ENCODE measurements around the gene GALNT3. TPM values are rescaled to one million over a fixed set of nuclear protein-coding genes. Genes with fewer than 3 reads are reported as not detected.
A peak's percentile ranks its signal among the peaks of the same experiment; 100 is the strongest.

Gene GALNT3
- total and polyA plus RNA-seq, 2 of the 13 experiments (the other 11 are each of a cell fraction or from before 2014, with no cell fraction given), result 0.29 to 0.30 TPM

DNA sequence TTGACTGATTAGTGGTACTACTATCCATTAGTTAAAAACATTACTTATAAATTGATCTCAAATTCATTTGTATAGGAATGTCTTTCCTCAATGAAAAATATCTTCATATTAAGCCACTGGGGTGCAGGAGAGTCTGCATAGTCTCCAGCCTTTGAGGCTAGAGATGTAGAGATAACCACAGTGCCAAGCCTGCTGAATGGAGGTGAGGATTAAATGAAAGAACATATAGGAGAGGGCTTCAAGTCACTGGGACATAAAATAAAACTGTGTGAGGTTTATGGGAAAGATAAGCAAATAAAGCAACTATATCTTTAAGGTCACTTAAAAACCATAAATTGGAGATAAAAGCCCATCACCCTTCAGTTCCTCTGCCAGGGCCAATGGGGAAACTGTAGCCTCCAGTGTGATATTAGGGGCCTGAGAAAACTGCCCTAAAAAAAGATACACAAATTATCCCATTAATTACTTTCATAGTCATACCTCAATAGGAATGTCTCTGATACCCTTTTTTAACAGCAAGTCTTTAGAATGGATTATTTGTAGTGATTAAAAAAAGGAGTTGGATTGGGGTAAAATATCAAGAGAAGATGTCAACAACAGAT lies 27.6 kb downstream of the GALNT3 start (continued):
- TF ChIP-seq, protein P1, sequence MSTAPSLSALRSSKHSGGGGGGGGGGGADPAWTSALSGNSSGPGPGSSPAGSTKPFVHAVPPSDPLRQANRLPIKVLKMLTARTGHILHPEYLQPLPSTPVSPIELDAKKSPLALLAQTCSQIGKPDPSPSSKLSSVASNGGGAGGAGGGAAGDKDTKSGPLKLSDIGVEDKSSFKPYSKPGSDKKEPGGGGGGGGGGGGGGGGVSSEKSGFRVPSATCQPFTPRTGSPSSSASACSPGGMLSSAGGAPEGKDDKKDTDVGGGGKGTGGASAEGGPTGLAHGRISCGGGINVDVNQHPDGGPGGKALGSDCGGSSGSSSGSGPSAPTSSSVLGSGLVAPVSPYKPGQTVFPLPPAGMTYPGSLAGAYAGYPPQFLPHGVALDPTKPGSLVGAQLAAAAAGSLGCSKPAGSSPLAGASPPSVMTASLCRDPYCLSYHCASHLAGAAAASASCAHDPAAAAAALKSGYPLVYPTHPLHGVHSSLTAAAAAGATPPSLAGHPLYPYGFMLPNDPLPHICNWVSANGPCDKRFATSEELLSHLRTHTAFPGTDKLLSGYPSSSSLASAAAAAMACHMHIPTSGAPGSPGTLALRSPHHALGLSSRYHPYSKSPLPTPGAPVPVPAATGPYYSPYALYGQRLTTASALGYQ (CRISPR knock-in tag; IDR thresholded peaks at IDR 0.05), result 0 out of 2 replicates have a peak, but pooled peaks have one; percentile 16
- TF ChIP-seq ZNF841 (CRISPR knock-in tag; IDR thresholded peaks at IDR 0.05; ENCODE audit: borderline replicate concordance) (no peak), ZSCAN22 (CRISPR knock-in tag; IDR thresholded peaks at IDR 0.05) (no peak), GATAD2A (CRISPR knock-in tag; IDR thresholded peaks at IDR 0.05) (0 out of 2 replicates have a peak, but pooled peaks have one; percentile 11), SMARCC2 (IDR thresholded peaks at IDR 0.05) (no peak), FOXP4 (CRISPR knock-in tag; IDR thresholded peaks at IDR 0.05) (peak; percentile 38; the same call in 1 of the 2 replicates), GATA4 (IDR thresholded peaks at IDR 0.05; ENCODE audit: borderline replicate concordance, low read depth) (peak; percentile 84), PHF5A (CRISPR knock-in tag; IDR thresholded peaks at IDR 0.05; ENCODE audit: low read depth, unreplicated experiment) (no peak), CREB1 (IDR thresholded peaks at IDR 0.05) (no peak), CREB1 (CRISPR knock-in tag; IDR thresholded peaks at IDR 0.05) (0 out of 2 replicates have a peak, but pooled peaks have one; percentile 33), ZNF224 (CRISPR knock-in tag; IDR thresholded peaks at IDR 0.05) (no peak), BORCS8-MEF2B (CRISPR knock-in tag; IDR thresholded peaks at IDR 0.05) (no peak), KLF11 (CRISPR knock-in tag; IDR thresholded peaks at IDR 0.05) (0 out of 2 replicates have a peak, but pooled peaks have one; percentile 23), HNF4A (CRISPR knock-in tag; IDR thresholded peaks at IDR 0.05) (no peak), REL (CRISPR knock-in tag; conservative IDR thresholded peaks at IDR 0.05) (no peak)
- TF ChIP-seq, protein P2, sequence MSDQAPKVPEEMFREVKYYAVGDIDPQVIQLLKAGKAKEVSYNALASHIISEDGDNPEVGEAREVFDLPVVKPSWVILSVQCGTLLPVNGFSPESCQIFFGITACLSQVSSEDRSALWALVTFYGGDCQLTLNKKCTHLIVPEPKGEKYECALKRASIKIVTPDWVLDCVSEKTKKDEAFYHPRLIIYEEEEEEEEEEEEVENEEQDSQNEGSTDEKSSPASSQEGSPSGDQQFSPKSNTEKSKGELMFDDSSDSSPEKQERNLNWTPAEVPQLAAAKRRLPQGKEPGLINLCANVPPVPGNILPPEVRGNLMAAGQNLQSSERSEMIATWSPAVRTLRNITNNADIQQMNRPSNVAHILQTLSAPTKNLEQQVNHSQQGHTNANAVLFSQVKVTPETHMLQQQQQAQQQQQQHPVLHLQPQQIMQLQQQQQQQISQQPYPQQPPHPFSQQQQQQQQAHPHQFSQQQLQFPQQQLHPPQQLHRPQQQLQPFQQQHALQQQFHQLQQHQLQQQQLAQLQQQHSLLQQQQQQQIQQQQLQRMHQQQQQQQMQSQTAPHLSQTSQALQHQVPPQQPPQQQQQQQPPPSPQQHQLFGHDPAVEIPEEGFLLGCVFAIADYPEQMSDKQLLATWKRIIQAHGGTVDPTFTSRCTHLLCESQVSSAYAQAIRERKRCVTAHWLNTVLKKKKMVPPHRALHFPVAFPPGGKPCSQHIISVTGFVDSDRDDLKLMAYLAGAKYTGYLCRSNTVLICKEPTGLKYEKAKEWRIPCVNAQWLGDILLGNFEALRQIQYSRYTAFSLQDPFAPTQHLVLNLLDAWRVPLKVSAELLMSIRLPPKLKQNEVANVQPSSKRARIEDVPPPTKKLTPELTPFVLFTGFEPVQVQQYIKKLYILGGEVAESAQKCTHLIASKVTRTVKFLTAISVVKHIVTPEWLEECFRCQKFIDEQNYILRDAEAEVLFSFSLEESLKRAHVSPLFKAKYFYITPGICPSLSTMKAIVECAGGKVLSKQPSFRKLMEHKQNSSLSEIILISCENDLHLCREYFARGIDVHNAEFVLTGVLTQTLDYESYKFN (CRISPR knock-in tag; conservative IDR thresholded peaks at IDR 0.05), result peak; percentile 42; the same call in 1 of the 2 replicates
- TF ChIP-seq, protein P3, sequence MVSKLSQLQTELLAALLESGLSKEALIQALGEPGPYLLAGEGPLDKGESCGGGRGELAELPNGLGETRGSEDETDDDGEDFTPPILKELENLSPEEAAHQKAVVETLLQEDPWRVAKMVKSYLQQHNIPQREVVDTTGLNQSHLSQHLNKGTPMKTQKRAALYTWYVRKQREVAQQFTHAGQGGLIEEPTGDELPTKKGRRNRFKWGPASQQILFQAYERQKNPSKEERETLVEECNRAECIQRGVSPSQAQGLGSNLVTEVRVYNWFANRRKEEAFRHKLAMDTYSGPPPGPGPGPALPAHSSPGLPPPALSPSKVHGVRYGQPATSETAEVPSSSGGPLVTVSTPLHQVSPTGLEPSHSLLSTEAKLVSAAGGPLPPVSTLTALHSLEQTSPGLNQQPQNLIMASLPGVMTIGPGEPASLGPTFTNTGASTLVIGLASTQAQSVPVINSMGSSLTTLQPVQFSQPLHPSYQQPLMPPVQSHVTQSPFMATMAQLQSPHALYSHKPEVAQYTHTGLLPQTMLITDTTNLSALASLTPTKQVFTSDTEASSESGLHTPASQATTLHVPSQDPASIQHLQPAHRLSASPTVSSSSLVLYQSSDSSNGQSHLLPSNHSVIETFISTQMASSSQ (IDR thresholded peaks at IDR 0.05; ENCODE audit: low read depth), result peak; percentile 94
- TF ChIP-seq, protein P3 (CRISPR knock-in tag; IDR thresholded peaks at IDR 0.05; ENCODE audit: borderline replicate concordance), result peak; percentile 87; the same call in 1 of the 2 replicates

Measured in HepG2 (cell line).